Panc1 (cell line): ENCODE measurements around the gene PNLIPRP2.

Experiments used
- CTCF ChIP-seq: fragments of 450-650 bp; IDR thresholded peaks from 2 replicates; pipeline ENCODE4 v1.5.1; 2017; ENCODE audit warnings: mild to moderate bottlenecking
- POLR2AphosphoS5 ChIP-seq: IDR thresholded peaks from 2 replicates; pipeline ENCODE4 v1.6.1; 2012; ENCODE audit warnings: mild to moderate bottlenecking, low read depth, low read length, moderate library complexity
- REST ChIP-seq, 2 experiments: IDR thresholded peaks; 2 replicates each; pipeline ENCODE4 v1.6.1; 2011 to 2012; ENCODE audit warnings: low read depth in 2 of 2, control low read depth in 1 of 2, low read length in 1 of 2, mild to moderate bottlenecking in 1 of 2, moderate library complexity in 1 of 2; ENCODE audit not compliant: insufficient read depth in 1 of 2
- SIN3A ChIP-seq: IDR thresholded peaks from 2 replicates; pipeline ENCODE4 v1.6.1; 2012; ENCODE audit warnings: low read depth, mild to moderate bottlenecking, low read length, moderate library complexity, borderline replicate concordance; ENCODE audit not compliant: insufficient read depth

GRCh38 chr10:116607336-116607735, 13.4 kb upstream of the PNLIPRP2 start:
- TF ChIP-seq CTCF (no peak), REST (IDR thresholded peaks at IDR 0.05; ENCODE audit: insufficient read depth in 1 of 2, low read depth in 2 of 2, low read length in 1 of 2) (no peak), POLR2AphosphoS5 (no peak), SIN3A (no peak)
